MCF 10A (cell line): Measurements from ENCODE around the gene SERPINB6. TPM values are rescaled to one million over a fixed set of nuclear protein-coding genes. Genes with fewer than 3 reads are reported as not detected.

Source experiments
- BruUV-seq: library from RNA; stranded (reverse); fragments of 400-500 nt; replicated peaks from 2 replicates; lab custom pipeline; 2021; lab: Mats Ljungman, UMichigan
- CTCF ChIA-PET: fragments of 300-600 bp; sonication (Branson Sonifier 250); formaldehyde crosslinking; extraction: SDS; loops from one replicate; lab custom pipeline; 2021; ENCODE audit warnings: antibody characterized with exemption, inconsistent platforms; lab: Yijun Ruan, JAX
- POLR2A ChIA-PET: fragments of 300-600, 350-650 bp; sonication (Branson Sonifier 250); formaldehyde crosslinking; extraction: SDS; loops from one replicate; lab custom pipeline; 2020; ENCODE audit warnings: antibody characterized with exemption, inconsistent platforms; lab: Yijun Ruan, JAX
- DNase-seq: peaks from one replicate; pipeline ENCODE4 v3.0.0-alpha.2; 2018; ENCODE audit not compliant: unreplicated experiment
- H3K27ac Mint-ChIP-seq: one replicate; pipeline ENCODE4 v1.8.0; 2022; ENCODE audit warnings: mild to moderate bottlenecking, low read depth, mixed read lengths; ENCODE audit not compliant: unreplicated experiment
- H3K27me3 Mint-ChIP-seq: one replicate; pipeline ENCODE4 v1.8.0; 2022; ENCODE audit warnings: mixed read lengths; ENCODE audit not compliant: insufficient read depth, unreplicated experiment
- H3K36me3 Mint-ChIP-seq: one replicate; pipeline ENCODE4 v1.8.0; 2022; ENCODE audit warnings: mild to moderate bottlenecking, moderate library complexity, mixed read lengths; ENCODE audit not compliant: insufficient read depth, unreplicated experiment
- H3K4me1 Mint-ChIP-seq: one replicate; pipeline ENCODE4 v1.8.0; 2022; ENCODE audit warnings: mixed read lengths; ENCODE audit not compliant: insufficient read depth, unreplicated experiment
- H3K4me3 Mint-ChIP-seq: one replicate; pipeline ENCODE4 v1.8.0; 2022; ENCODE audit warnings: mild to moderate bottlenecking, moderate library complexity, mixed read lengths; ENCODE audit not compliant: unreplicated experiment
- H3K9me3 Mint-ChIP-seq: one replicate; pipeline ENCODE4 v1.8.0; 2022; ENCODE audit warnings: mixed read lengths; ENCODE audit not compliant: unreplicated experiment
- intact Hi-C: fragments of 100-400 bp; cut with micrococcal nuclease; formaldehyde crosslinking; loops from 2 replicates; pipeline ENCODE4 v1.14.1; 2022
- total RNA-seq: library from RNA; stranded (reverse); gene quantifications from 2 replicates; pipeline ENCODE4 v1.2.3, GENCODE V29; 2022
- TF ChIP-seq, protein P1 (sequence below): fragments of 200-600 bp; IDR thresholded peaks from one replicate; pipeline ENCODE4 v1.8.0; 2022; ENCODE audit warnings: antibody characterized with exemption, mild to moderate bottlenecking; ENCODE audit not compliant: unreplicated experiment

SERPINB6 gene
- total RNA-seq, 1 experiment from 2014 or later: 75.6 TPM

DNA sequence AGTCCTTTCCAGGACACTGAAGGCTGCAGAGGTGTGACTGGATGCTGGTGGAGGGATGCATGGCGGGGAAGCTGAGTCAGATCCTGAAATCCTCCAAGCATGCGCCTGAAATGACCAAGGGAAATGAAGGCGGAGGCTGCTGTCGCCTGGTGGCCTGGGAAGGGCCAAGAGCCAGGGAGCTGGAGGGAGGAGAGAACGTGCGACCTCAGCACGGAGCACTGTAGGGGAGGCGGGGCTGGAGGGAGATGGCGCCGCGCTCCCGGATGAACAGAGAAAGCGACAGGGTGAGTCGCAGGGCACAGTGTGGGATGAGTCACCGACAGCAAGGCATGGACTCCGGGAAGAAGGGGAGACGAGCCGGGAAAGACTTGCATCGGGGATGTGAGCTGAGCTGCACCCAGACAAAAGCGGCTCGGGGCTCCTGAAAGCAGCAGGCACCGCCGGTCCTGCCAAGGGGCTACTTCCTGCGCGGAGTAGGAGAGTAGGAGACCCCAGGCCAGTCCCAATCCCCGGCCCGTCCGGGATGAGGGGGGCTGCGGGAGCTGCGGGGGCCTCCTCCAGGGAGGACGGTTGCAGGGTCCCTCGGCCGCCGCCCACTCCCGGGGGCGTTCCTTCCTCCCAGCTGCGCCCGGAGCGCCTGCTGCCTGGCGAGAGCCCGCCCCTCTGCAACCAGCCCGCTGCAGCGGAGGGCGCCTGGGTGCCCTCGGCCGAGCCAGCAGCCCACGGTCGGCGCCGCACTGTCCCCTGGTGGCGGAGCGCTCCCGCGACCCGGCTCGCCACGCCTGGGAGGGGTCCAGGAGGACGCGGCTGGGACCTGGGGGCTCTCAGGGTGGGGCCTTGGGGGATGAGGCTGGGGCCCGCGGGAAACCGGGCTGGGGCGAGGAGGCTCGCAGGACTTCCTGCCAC is 17.3 kb upstream of the SERPINB6 start:
- POLR2A ChIA-PET: interaction anchor here (0.6 to 5.3 kb wide), 27 partner anchors 8 to 1396 kb away, joined by 3 to 78 read pairs (median 10); partner anchors contain the start of genes BPHL, NQO2, RIPK1 and SERPINB1
- Mint-ChIP-seq H3K4me3 (peak overlapping the region; percentile 87), H3K9me3 (no peaks in the 10 kb centered on the region), H3K27ac (peak overlapping the region; percentile 100), H3K36me3 (no peaks in the 10 kb centered on the region), H3K27me3 (no peaks in the 10 kb centered on the region), H3K4me1 (peaks cover 31% of the 10 kb centered on the region)
- TSS peak; percentile 88 for BruUV-seq
- TF ChIP-seq, protein P1, sequence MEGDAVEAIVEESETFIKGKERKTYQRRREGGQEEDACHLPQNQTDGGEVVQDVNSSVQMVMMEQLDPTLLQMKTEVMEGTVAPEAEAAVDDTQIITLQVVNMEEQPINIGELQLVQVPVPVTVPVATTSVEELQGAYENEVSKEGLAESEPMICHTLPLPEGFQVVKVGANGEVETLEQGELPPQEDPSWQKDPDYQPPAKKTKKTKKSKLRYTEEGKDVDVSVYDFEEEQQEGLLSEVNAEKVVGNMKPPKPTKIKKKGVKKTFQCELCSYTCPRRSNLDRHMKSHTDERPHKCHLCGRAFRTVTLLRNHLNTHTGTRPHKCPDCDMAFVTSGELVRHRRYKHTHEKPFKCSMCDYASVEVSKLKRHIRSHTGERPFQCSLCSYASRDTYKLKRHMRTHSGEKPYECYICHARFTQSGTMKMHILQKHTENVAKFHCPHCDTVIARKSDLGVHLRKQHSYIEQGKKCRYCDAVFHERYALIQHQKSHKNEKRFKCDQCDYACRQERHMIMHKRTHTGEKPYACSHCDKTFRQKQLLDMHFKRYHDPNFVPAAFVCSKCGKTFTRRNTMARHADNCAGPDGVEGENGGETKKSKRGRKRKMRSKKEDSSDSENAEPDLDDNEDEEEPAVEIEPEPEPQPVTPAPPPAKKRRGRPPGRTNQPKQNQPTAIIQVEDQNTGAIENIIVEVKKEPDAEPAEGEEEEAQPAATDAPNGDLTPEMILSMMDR: peak; percentile 86
- intact Hi-C loops: loop anchor here (1.0 kb wide), 4 partner anchors 18 to 197 kb away; no protein-coding TSS in a partner anchor
- DNase-seq: peak; percentile 90
- CTCF ChIA-PET: interaction anchor here (0.5 to 3.1 kb wide), 18 partner anchors 12 to 1801 kb away, joined by 3 to 28 read pairs (median 4); partner anchors contain the start of genes NQO2 and SERPINB1

DNA sequence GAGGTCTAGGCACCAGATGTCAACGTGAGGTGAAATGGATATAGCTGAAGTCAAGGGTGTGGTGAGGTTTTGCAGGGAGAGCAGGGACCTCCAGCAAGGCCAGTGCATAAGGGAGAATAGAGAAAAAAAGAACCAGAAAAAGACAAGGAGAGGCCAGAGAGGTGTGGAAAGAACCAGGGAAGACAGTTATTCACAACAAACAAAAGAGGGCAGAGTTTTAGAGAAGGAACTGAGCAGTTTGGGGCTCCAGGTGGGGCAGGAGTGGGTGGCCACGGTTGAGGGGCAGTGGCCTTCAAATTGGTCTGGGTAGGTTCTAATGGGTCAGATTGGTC is 16.7 kb upstream of the SERPINB6 start:
- DNase-seq: no peak
- no TSS peak for BruUV-seq
- CTCF ChIA-PET: interaction anchor here (0.6 to 3.1 kb wide), 8 partner anchors 14 to 1801 kb away, joined by 3 to 17 read pairs (median 4); no protein-coding TSS in a partner anchor
- POLR2A ChIA-PET: interaction anchor here (0.7 to 5.3 kb wide), 14 partner anchors 9 to 223 kb away, joined by 3 to 78 read pairs (median 20); partner anchors contain the start of genes NQO2, RIPK1, SERPINB1 and SERPINB6
- TF ChIP-seq, protein P1: no peak
- Mint-ChIP-seq H3K27ac (peak overlapping the region; percentile 76), H3K4me3 (peak overlapping the region; percentile 87), H3K27me3 (no peaks in the 10 kb centered on the region), H3K36me3 (no peaks in the 10 kb centered on the region), H3K9me3 (no peaks in the 10 kb centered on the region), H3K4me1 (peaks cover 31% of the 10 kb centered on the region)
- intact Hi-C loops: loop anchor here (1.0 kb wide), 1 partner anchor 18 kb away; no protein-coding TSS in a partner anchor

DNA sequence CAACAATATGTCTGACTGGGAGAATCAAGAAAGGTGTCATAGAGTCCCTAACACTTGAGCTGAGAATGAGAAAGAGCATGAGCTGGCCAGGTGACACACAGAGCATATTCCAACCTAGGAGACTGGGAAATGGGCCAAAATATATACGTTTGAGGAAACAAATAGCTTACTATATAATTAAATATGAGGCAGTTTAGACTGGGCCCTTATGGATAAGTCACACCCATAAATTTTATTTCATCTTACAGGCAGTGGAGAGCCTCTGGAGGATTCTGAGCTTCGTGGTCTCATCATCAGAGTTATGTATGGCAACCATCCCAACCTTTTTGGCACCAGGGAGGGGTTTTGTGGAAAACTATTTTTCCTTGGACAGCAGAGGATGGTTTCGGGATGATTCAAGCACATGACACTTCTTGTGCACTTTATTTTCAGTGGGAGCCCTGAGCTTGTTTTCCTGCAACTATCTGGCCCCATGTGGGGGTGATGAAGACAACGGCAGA is 15.4 kb upstream of the SERPINB6 start:
- TF ChIP-seq, protein P1: no peak
- no TSS peak for BruUV-seq
- Mint-ChIP-seq H3K4me1 (peaks cover 31% of the 10 kb centered on the region), H3K4me3 (peak overlapping the region; percentile 87), H3K9me3 (no peaks in the 10 kb centered on the region), H3K36me3 (no peaks in the 10 kb centered on the region), H3K27ac (peak overlapping the region; percentile 76), H3K27me3 (no peaks in the 10 kb centered on the region)
- peak; percentile 81 for DNase-seq
- CTCF ChIA-PET: interaction anchor here (0.6 to 2.2 kb wide), 13 partner anchors 9 to 265 kb away, joined by 3 to 8 read pairs (median 5); partner anchors contain the start of genes NQO2 and SERPINB6
- intact Hi-C loops: no loop called here
- POLR2A ChIA-PET: interaction anchor here (0.6 to 5.3 kb wide), 13 partner anchors 12 to 515 kb away, joined by 3 to 78 read pairs (median 5); partner anchors contain the start of genes NQO2, RIPK1, SERPINB1 and SERPINB6
